Measurements from ENCODE around the gene ZNF516.

ZNF516 gene

GRCh38 chr18:76522122-76522503 is 27.1 kb upstream of the ZNF516 start:
- no peak for TF ChIP-seq CTCF (IDR thresholded peaks at IDR 0.05; ENCODE audit: low read depth, low read length)
- no peak overlapping the region for H3K4me3 ChIP-seq (ENCODE audit: low read depth, low read length)

GRCh38 chr18:76521417-76522121 is 26.5 kb upstream of the ZNF516 start:
- H3K4me3 ChIP-seq (ENCODE audit: low read depth, low read length) = no peak overlapping the region
- TF ChIP-seq CTCF (IDR thresholded peaks at IDR 0.05; ENCODE audit: low read depth, low read length) = no peak

GRCh38 chr18:76518860-76519538 is 24.0 kb upstream of the ZNF516 start:
- TF ChIP-seq CTCF (IDR thresholded peaks at IDR 0.05; ENCODE audit: low read depth, low read length) = no peak
- H3K4me3 ChIP-seq (ENCODE audit: low read depth, low read length) = peak overlapping the region; percentile 53

- H3K4me3 ChIP-seq (ENCODE audit: low read depth, low read length) = peak overlapping the region; percentile 53
- no peak for TF ChIP-seq CTCF (IDR thresholded peaks at IDR 0.05; ENCODE audit: low read depth, low read length)
These were observed 23.2 kb upstream of the ZNF516 start for GRCh38 chr18:76518123-76518859.

- no peak overlapping the region for H3K4me3 ChIP-seq (ENCODE audit: low read depth, low read length)
- TF ChIP-seq CTCF (IDR thresholded peaks at IDR 0.05; ENCODE audit: low read depth, low read length) = no peak
These were observed 20.5 kb upstream of the ZNF516 start for GRCh38 chr18:76515576-76515975.

GRCh38 chr18:76514573-76514972 is 19.5 kb upstream of the ZNF516 start:
- TF ChIP-seq CTCF (IDR thresholded peaks at IDR 0.05; ENCODE audit: low read depth, low read length) = no peak

More at GRCh38 chr18:76514573-76514972, 19.5 kb upstream of the ZNF516 start:
- H3K4me3 ChIP-seq (ENCODE audit: low read depth, low read length) = no peak overlapping the region
